ENCODE results near the gene ANKRD33.
A peak's percentile ranks its signal among the peaks of the same experiment; 100 is the strongest.

GRCh38 chr12:51926718-51927117 lies 38.8 kb downstream of the ANKRD33 start:
- no peak for TF ChIP-seq EZH2phosphoT487 (IDR thresholded peaks at IDR 0.05; ENCODE audit: borderline replicate concordance, low read depth, low read length)
- TF ChIP-seq CTCF (conservative IDR thresholded peaks at IDR 0.05; ENCODE audit: low read length) = peak; percentile 79
